SK-N-SH treated with all-trans-retinoic acid at 6 μM for 48 hours (cell line): ENCODE data around the gene MSMO1.

Source experiments
- ATAC-seq: fragments of 200-7000 bp; cut with Tn5 transposase; 3 replicates; pipeline ENCODE4 v1.9.1; 2020; ENCODE audit warnings: mild to moderate bottlenecking, moderate library complexity
- CREB5 ChIP-seq: fragments of 250-450 bp; sonication (Bioruptor Pico); IDR thresholded peaks from 2 replicates; pipeline ENCODE4 v1.5.1; 2020; ENCODE audit warnings: low read depth, mild to moderate bottlenecking, moderate library complexity
- CSDC2 ChIP-seq: fragments of 250-450 bp; sonication (Bioruptor Pico); IDR thresholded peaks from 2 replicates; pipeline ENCODE4 v1.5.0; 2020; ENCODE audit warnings: mild to moderate bottlenecking, moderate library complexity
- CSRNP3 ChIP-seq: fragments of 250-450 bp; sonication (Bioruptor Pico); IDR thresholded peaks from 2 replicates; pipeline ENCODE4 v1.5.1; 2021; ENCODE audit warnings: mild to moderate bottlenecking, moderate library complexity
- ESRRG ChIP-seq: fragments of 250-450 bp; sonication (Bioruptor Pico); IDR thresholded peaks from 2 replicates; pipeline ENCODE4 v1.6.1; 2021; ENCODE audit warnings: mild to moderate bottlenecking
- GLIS3 ChIP-seq: fragments of 250-450 bp; sonication (Bioruptor Pico); IDR thresholded peaks from 2 replicates; pipeline ENCODE4 v1.5.0; 2020; ENCODE audit warnings: mild to moderate bottlenecking, moderate library complexity
- ISL1 ChIP-seq: fragments of 250-450 bp; sonication (Bioruptor Pico); IDR thresholded peaks from 2 replicates; pipeline ENCODE4 v2.1.2; 2022; ENCODE audit warnings: mild to moderate bottlenecking, moderate library complexity
- PATZ1 ChIP-seq: fragments of 250-450 bp; sonication (Bioruptor Pico); IDR thresholded peaks from 2 replicates; pipeline ENCODE4 v1.8.0; 2020; ENCODE audit warnings: mild to moderate bottlenecking, moderate library complexity, borderline replicate concordance
- POU6F1 ChIP-seq: fragments of 250-450 bp; sonication (Bioruptor Pico); IDR thresholded peaks from 2 replicates; pipeline ENCODE4 v1.8.0; 2021; ENCODE audit warnings: low read depth, mild to moderate bottlenecking, moderate library complexity, borderline replicate concordance
- PPARA ChIP-seq: fragments of 250-450 bp; sonication (Bioruptor Pico); IDR thresholded peaks from 2 replicates; pipeline ENCODE4 v1.5.0; 2020; ENCODE audit warnings: mild to moderate bottlenecking, borderline replicate concordance
- SNAI2 ChIP-seq: fragments of 250-450 bp; sonication (Bioruptor Pico); IDR thresholded peaks from 2 replicates; pipeline ENCODE4 v1.5.0; 2020; ENCODE audit warnings: mild to moderate bottlenecking, moderate library complexity
- TCF4 ChIP-seq: fragments of 250-450 bp; sonication (Bioruptor Pico); IDR thresholded peaks from 2 replicates; pipeline ENCODE4 v1.8.0; 2021; ENCODE audit warnings: mild to moderate bottlenecking, moderate library complexity, borderline replicate concordance
- TOX ChIP-seq: fragments of 250-450 bp; sonication (Bioruptor Pico); IDR thresholded peaks from 2 replicates; pipeline ENCODE4 v1.8.0; 2021; ENCODE audit warnings: mild to moderate bottlenecking, moderate library complexity, borderline replicate concordance
- TSHZ2 ChIP-seq: fragments of 250-450 bp; sonication (Bioruptor Pico); IDR thresholded peaks from 2 replicates; pipeline ENCODE4 v1.5.0; 2020; ENCODE audit warnings: mild to moderate bottlenecking, moderate library complexity
- ZC3H10 ChIP-seq: fragments of 250-450 bp; sonication (Bioruptor Pico); IDR thresholded peaks from 2 replicates; pipeline ENCODE4 v1.5.1; 2021; ENCODE audit warnings: mild to moderate bottlenecking, moderate library complexity
- ZFP3 ChIP-seq: fragments of 250-450 bp; sonication (Bioruptor Pico); IDR thresholded peaks from 2 replicates; pipeline ENCODE4 v1.5.0; 2020; ENCODE audit warnings: mild to moderate bottlenecking, moderate library complexity
- ZFP30 ChIP-seq: fragments of 450-650 bp; formaldehyde crosslinking; IDR thresholded peaks from 2 replicates; pipeline ENCODE4 v1.5.0; 2022; ENCODE audit warnings: mild to moderate bottlenecking, moderate library complexity
- ZNF565 ChIP-seq: fragments of 450-650 bp; formaldehyde crosslinking; conservative IDR thresholded peaks from 2 replicates; pipeline ENCODE4 v1.5.0; 2020; ENCODE audit warnings: low read depth, mild to moderate bottlenecking, moderate library complexity
- ZNF70 ChIP-seq: fragments of 450-650 bp; formaldehyde crosslinking; IDR thresholded peaks from 2 replicates; pipeline ENCODE4 v1.5.0; 2020; ENCODE audit warnings: mild to moderate bottlenecking, moderate library complexity

Gene MSMO1

GRCh38 chr4:165299399-165300060 is 27.9 kb upstream of the MSMO1 start:
- TF ChIP-seq SNAI2 (CRISPR knock-in tag) (no peak), POU6F1 (CRISPR knock-in tag) (no peak), TSHZ2 (CRISPR knock-in tag) (no peak), PPARA (CRISPR knock-in tag) (no peak), CSRNP3 (CRISPR knock-in tag) (no peak), TCF4 (CRISPR knock-in tag) (no peak), CREB5 (CRISPR knock-in tag) (no peak), PATZ1 (CRISPR knock-in tag) (no peak), ZNF565 (CRISPR knock-in tag) (no peak)
- ATAC-seq, result no peak

GRCh38 chr4:165301833-165302232 is 25.6 kb upstream of the MSMO1 start:
- ATAC-seq, result peak; percentile 50
- TF ChIP-seq TOX (no peak), GLIS3 (CRISPR knock-in tag) (no peak), ESRRG (CRISPR knock-in tag) (no peak), POU6F1 (CRISPR knock-in tag) (no peak)

- no peak for ATAC-seq
- TF ChIP-seq GLIS3 (CRISPR knock-in tag) (no peak), ZNF70 (no peak), PATZ1 (CRISPR knock-in tag) (no peak), ISL1 (no peak), ZC3H10 (CRISPR knock-in tag) (no peak), TCF4 (CRISPR knock-in tag) (no peak), CSDC2 (CRISPR knock-in tag) (no peak), ESRRG (CRISPR knock-in tag) (no peak), TOX (no peak), TSHZ2 (CRISPR knock-in tag) (no peak), ZFP30 (CRISPR knock-in tag) (no peak), POU6F1 (CRISPR knock-in tag) (no peak), ZFP3 (CRISPR knock-in tag) (no peak)
Observed at GRCh38 chr4:165302658-165303057, 24.8 kb upstream of the MSMO1 start.
